T1000 (cell line): ENCODE measurements around the gene NPR3.
A peak's percentile ranks its signal among the peaks of the same experiment; 100 is the strongest.

Experiments used
- DNase-seq: peaks from one replicate; lab custom pipeline; 2025; ENCODE audit warnings: mixed read lengths; lab: John Stamatoyannopoulos, UW

NPR3 gene

GRCh38 chr5:32711681-32712480 is 760 bp downstream of the NPR3 start:
- peak; percentile 16 for DNase-seq

- DNase-seq, result no peak
Measured at GRCh38 chr5:32712481-32713360, 1.6 kb downstream of the NPR3 start.

DNA sequence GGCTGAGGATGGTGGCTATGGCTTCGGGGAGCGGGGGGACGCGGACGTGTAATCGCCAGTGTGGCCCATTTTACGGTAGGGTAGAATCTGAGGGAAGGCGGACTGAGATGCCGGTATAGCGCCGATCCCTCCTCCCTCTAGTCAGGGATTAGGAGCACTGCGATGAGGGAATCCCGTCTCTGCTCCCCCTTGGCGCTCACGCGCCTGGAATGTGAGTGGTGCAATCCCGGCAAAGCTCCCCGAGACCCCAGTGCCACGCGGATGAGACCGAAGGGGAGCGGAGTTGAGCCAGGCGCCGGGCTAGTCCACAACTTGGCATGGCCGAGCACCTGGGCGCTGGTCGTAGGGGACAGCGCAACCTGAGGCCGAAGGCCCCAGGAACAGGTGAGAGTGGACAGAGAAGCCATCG is 2.2 kb downstream of the NPR3 start:
- no peak for DNase-seq

GRCh38 chr5:32713770-32714381 is 2.8 kb downstream of the NPR3 start:
- DNase-seq, result no peak

DNA sequence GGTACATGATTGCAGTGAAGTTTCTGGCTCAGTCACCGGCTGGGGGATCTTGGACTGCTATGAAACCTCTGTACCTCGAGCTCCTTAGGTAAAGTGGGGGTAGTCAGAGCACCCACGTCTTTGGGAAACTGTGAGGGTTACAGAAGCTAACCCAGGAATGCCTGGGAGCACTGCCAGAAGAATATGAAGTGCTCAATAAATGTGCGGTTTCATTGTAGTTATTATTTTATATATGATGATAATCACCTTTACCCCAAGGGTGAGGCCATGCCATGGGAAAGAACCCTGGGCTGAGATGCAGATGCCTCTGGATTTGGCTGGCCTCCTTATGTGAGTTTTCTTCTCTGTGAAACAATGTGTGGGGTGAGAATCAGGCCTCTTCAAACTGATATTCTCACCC is 3.7 kb downstream of the NPR3 start:
- no peak for DNase-seq

DNA sequence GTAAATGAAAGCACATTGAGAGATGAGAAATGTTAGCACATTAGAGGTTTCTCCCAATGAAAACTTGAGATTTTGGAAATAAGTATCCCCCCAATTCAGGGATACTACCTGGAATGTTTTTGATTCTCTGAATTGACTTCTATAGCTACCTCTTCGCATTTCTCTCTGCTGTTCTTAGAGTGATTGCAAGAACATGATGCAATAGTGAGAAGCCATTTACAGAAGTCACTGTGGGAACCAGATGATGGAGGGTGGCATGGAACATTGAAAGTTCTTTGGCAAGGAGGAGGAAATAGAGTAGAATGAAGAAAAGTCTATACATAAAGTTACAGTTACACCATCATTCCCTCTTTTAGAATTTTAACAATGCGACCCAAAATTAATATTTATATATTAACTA is 9.2 kb downstream of the NPR3 start:
- no peak for DNase-seq

- DNase-seq, result no peak
Measured at GRCh38 chr5:32721626-32722025, 10.5 kb downstream of the NPR3 start.

DNA sequence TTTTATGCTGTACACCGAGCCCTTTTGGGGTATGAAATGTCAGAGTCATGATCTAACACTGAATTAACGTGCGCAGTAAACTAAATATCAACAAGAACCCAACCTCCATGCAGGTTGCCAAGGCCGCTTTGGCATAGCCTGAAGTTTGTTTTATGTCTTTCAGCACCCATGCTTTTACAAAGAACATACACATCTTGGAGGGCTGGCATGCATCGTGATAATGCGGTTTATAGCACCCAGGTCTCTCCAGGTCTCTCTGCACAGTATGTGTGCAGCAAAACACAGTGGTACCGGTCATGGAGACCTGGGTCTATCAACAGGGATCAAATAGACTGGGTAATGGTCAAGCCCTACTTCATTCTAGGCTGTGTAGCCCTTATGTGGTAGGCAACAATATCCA is 11.8 kb downstream of the NPR3 start:
- no peak for DNase-seq

- no peak for DNase-seq
Measured at GRCh38 chr5:32724526-32724925, 13.4 kb downstream of the NPR3 start.

DNA sequence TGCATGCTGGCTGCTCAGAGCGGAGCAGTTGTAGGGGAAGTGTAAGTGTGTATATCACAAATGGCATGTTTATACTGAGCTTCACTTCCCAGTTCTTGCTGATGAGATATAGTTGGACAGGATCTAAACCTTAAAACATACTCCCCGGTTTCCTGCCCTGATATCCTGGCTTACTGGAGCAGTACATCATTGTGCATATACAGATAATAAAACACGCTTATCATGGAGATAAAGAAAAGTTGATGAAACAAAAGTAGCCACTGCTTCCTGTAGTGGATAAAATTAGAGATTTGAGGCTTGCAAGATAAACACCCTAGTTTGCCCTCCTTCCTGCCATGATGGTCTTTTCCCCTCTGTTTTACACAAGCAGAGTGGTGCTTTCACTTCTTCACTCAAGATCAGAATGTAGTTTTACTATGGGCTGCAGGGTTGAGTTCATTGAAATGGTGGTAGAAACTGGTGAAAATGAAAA is 15.0 kb downstream of the NPR3 start:
- no peak for DNase-seq

GRCh38 chr5:32729651-32730050 is 18.5 kb downstream of the NPR3 start:
- no peak for DNase-seq

GRCh38 chr5:32733590-32734340 is 22.6 kb downstream of the NPR3 start:
- DNase-seq, result no peak

- no peak for DNase-seq
Measured at GRCh38 chr5:32734827-32735378, 23.8 kb downstream of the NPR3 start.

DNA sequence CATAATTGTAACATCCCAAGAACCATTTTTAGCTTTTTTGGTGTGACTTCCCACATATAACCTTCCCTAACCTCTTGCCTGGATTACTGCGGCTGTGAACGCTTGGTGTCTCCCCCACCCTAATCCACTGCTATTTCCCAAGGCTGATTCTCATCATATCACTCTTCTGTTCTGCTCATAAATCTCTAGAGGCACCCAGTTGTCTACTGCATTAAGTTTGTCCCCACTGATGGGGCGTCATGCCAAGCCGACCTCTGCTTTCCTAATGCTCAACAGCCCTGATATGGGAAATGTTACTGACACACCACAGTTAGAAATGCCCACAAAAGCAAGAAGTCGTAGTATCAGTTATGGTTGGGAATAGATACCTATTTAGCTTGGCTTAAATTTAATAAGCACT is 24.4 kb downstream of the NPR3 start:
- DNase-seq, result no peak

DNA sequence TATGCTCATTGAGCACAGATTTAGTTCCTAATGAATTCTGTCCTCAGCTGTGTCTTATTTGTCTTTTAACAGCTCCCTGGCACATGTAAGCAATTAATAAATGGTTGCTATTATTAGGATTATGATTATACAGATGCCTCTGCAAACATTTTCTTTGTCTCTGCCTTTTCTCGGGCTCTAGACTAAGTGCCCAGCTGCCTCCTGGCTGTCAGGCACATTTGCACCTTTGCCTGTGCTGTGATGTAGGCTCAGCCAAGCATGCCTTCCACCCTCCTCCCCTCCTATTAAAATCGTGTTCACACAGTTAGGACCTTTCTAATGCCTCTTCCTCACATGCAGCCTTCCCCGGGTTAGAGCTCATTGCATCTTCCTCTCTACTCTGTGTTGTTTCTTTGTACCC is 25.7 kb downstream of the NPR3 start:
- no peak for DNase-seq

- no peak for DNase-seq
Measured at GRCh38 chr5:32740651-32741050, 29.5 kb downstream of the NPR3 start.

GRCh38 chr5:32745317-32745716 is 34.2 kb downstream of the NPR3 start:
- no peak for DNase-seq

GRCh38 chr5:32752411-32752810 is 41.3 kb downstream of the NPR3 start:
- no peak for DNase-seq

GRCh38 chr5:32753051-32753450 is 41.9 kb downstream of the NPR3 start:
- no peak for DNase-seq

- no peak for DNase-seq
Measured at GRCh38 chr5:32753765-32754164, 42.6 kb downstream of the NPR3 start.

DNA sequence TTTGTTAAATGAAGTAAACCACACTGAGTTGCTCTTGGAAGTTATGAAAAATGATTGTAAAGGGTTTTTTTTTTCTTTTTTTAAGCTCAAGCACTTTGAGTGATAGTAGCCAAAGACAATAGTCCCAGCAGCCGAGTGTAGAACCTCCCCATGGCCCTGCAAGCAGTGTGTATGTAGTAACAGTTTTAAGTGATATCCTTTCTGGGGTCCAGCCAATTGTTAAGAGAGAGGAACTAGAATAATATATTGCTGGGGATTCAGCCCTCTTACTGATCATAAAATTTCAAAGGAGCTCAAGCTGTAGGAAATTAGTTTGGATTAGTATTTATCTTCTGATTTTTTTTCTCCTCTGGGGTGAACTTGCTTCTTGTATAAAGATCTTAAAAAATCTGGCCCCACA is 43.2 kb downstream of the NPR3 start:
- DNase-seq, result no peak

DNA sequence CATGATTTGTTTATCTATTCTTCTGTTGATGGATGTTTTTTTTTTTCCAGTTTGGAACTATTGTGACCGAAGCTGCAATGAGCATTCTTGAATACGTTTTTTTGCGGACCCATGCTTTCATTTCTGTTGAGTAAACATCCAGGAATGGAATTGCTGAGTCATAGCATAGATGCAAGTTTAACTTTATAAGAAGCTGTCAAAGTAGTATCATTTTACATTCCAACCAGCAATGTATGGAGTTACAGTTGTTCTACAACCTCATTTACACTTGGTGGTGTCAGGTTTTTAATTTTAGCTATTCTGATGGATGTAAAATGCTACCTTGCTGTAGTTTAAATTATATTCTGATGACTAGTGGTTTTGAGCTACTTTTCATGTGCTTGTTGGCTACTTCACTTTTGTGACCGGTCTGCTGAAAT is 49.0 kb downstream of the NPR3 start:
- no peak for DNase-seq
